T follicular helper cell (primary cell): ENCODE results near the gene FAM124B.
"Not testable (repeated sequence)": the region's sequence is repeated elsewhere in the genome, so short reads cannot be mapped to it uniquely, and the experiment has no call there.

ENCODE experiments used
- DNase-seq: peaks from one replicate; pipeline ENCODE4 v3.0.0-alpha.2; 2020; ENCODE audit warnings: low read depth

FAM124B gene

GRCh38 chr2:224412141-224413015 is 10.5 kb upstream of the FAM124B start:
- no peak for DNase-seq

- no peak for DNase-seq
Observed at GRCh38 chr2:224410946-224411561, 9.1 kb upstream of the FAM124B start.

- DNase-seq = no peak
Observed at GRCh38 chr2:224408676-224409075, 6.8 kb upstream of the FAM124B start.

- no peak for DNase-seq
Observed at GRCh38 chr2:224407241-224407701, 5.4 kb upstream of the FAM124B start.

- no peak for DNase-seq
Observed at GRCh38 chr2:224405841-224406370, 4.0 kb upstream of the FAM124B start.

GRCh38 chr2:224405412-224405811 is 3.5 kb upstream of the FAM124B start:
- no peak for DNase-seq

GRCh38 chr2:224404796-224405195 is 2.9 kb upstream of the FAM124B start:
- DNase-seq = no peak

GRCh38 chr2:224403657-224404056 is 1.8 kb upstream of the FAM124B start:
- no peak for DNase-seq

GRCh38 chr2:224400886-224401632 is 848 bp downstream of the FAM124B start:
- no peak for DNase-seq

- DNase-seq = no peak
Observed at GRCh38 chr2:224400174-224400810, 1.6 kb downstream of the FAM124B start.

GRCh38 chr2:224398289-224398688 is 3.6 kb downstream of the FAM124B start:
- no peak for DNase-seq

- not testable (repeated sequence) for DNase-seq
Observed at GRCh38 chr2:224397100-224397499, 4.8 kb downstream of the FAM124B start.

GRCh38 chr2:224395620-224396390 is 6.1 kb downstream of the FAM124B start:
- no peak for DNase-seq

GRCh38 chr2:224393157-224393872 is 8.6 kb downstream of the FAM124B start:
- DNase-seq = no peak

- DNase-seq = no peak
Observed at GRCh38 chr2:224392545-224392944, 9.4 kb downstream of the FAM124B start.

- no peak for DNase-seq
Observed at GRCh38 chr2:224389317-224389716, 12.6 kb downstream of the FAM124B start.

GRCh38 chr2:224386876-224387275 is 15.0 kb downstream of the FAM124B start:
- no peak for DNase-seq

GRCh38 chr2:224382973-224383555 is 18.8 kb downstream of the FAM124B start:
- DNase-seq = no peak

GRCh38 chr2:224382280-224382647 is 19.6 kb downstream of the FAM124B start:
- not testable (repeated sequence) for DNase-seq
